Measurements from ENCODE around the gene KCTD10.

DNA sequence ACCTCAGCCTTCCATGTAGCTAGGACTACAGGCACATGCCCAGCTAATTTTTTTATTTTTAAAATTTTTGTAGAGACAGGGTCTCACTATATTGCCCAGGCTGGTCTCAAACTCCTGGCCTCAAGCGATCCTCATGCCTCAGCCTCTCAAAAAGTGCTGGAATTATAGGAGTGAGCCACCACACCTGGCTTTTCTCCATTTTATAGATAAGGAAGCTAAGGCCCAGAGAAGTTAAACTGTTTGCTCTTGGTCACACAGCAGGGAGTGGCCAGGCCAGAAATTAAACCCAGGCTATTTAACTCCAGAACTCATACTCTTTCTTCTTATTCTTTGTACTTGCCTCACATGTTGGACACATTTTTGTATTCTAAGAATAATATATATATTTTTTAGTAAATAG, 16.8 kb upstream of the KCTD10 start:
- TF ChIP-seq, protein P1, sequence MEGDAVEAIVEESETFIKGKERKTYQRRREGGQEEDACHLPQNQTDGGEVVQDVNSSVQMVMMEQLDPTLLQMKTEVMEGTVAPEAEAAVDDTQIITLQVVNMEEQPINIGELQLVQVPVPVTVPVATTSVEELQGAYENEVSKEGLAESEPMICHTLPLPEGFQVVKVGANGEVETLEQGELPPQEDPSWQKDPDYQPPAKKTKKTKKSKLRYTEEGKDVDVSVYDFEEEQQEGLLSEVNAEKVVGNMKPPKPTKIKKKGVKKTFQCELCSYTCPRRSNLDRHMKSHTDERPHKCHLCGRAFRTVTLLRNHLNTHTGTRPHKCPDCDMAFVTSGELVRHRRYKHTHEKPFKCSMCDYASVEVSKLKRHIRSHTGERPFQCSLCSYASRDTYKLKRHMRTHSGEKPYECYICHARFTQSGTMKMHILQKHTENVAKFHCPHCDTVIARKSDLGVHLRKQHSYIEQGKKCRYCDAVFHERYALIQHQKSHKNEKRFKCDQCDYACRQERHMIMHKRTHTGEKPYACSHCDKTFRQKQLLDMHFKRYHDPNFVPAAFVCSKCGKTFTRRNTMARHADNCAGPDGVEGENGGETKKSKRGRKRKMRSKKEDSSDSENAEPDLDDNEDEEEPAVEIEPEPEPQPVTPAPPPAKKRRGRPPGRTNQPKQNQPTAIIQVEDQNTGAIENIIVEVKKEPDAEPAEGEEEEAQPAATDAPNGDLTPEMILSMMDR (IDR thresholded peaks at IDR 0.05; ENCODE audit: low read length) = no peak
- no peak for TF ChIP-seq EZH2 (IDR thresholded peaks at IDR 0.05; ENCODE audit: borderline replicate concordance, low read length)

All from OCI-LY1 (cell line).